OCI-LY7 (cell line): ENCODE data around the gene RPS6KA5. TPM values are rescaled to one million over a fixed set of nuclear protein-coding genes. Genes with fewer than 3 reads are reported as not detected.
"Not testable (repeated sequence)": the region's sequence is repeated elsewhere in the genome, so short reads cannot be mapped to it uniquely, and the experiment has no call there.

Experiments
- BruUV-seq: library from RNA; stranded (reverse); fragments of 400-500 nt; replicated peaks from 2 replicates; lab custom pipeline; 2021; lab: Mats Ljungman, UMichigan
- CTCF ChIA-PET: fragments of 300-600 bp; sonication (Branson Sonifier 250); formaldehyde crosslinking; loops from one replicate; lab custom pipeline; 2022; ENCODE audit warnings: antibody characterized with exemption; ENCODE audit not compliant: unreplicated experiment; lab: Charles Lee
- POLR2A ChIA-PET: fragments of 300-600 bp; sonication (Branson Sonifier 250); formaldehyde crosslinking; loops from one replicate; lab custom pipeline; 2022; ENCODE audit warnings: antibody characterized with exemption; lab: Charles Lee
- DNase-seq: peaks from one replicate; pipeline ENCODE4 v3.0.0-alpha.2; 2015; ENCODE audit warnings: low spot score
- H2AFZ ChIP-seq: fragments of 200-600 bp; sonication (generic), shearing (Covaris generic); 2 replicates; pipeline ENCODE4 v1.6.1; 2014; ENCODE audit warnings: mild to moderate bottlenecking, antibody characterized with exemption, low read length, moderate library complexity
- H3K27ac ChIP-seq: fragments of 200-600 bp; sonication (generic); 2 replicates; pipeline ENCODE4 v1.5.1; 2014; ENCODE audit warnings: mixed run types, low read depth, mild to moderate bottlenecking, moderate library complexity, low read length, inconsistent platforms; ENCODE audit not compliant: poor library complexity, severe bottlenecking
- H3K36me3 ChIP-seq: fragments of 200-600 bp; sonication (generic); 2 replicates; pipeline ENCODE4 v1.6.1; 2014; ENCODE audit warnings: mild to moderate bottlenecking, antibody characterized with exemption, low read length, moderate library complexity, mixed read lengths; ENCODE audit not compliant: insufficient read depth
- H3K4me1 ChIP-seq: fragments of 200-600 bp; sonication (generic); 2 replicates; pipeline ENCODE4 v1.5.1; 2014; ENCODE audit warnings: mild to moderate bottlenecking, low read length; ENCODE audit not compliant: insufficient read depth, poor library complexity, severe bottlenecking
- H3K4me2 ChIP-seq: fragments of 200-600 bp; sonication (generic); 2 replicates; pipeline ENCODE4 v1.6.1; 2014; ENCODE audit warnings: mild to moderate bottlenecking, low read length
- H3K4me3 ChIP-seq: fragments of 200-600 bp; sonication (generic); 2 replicates; pipeline ENCODE4 v1.5.1; 2014; ENCODE audit warnings: mild to moderate bottlenecking, low read depth, low read length; ENCODE audit not compliant: poor library complexity, severe bottlenecking
- H3K79me2 ChIP-seq: fragments of 200-600 bp; sonication (generic); 2 replicates; pipeline ENCODE4 v1.6.1; 2016; ENCODE audit warnings: low read depth, mild to moderate bottlenecking, low read length, moderate library complexity, mixed read lengths; ENCODE audit not compliant: insufficient read depth
- H3K9me2 ChIP-seq: fragments of 200-600 bp; sonication (generic); 2 replicates; pipeline ENCODE4 v1.6.1; 2016; ENCODE audit warnings: mild to moderate bottlenecking, low read length, mixed read lengths; ENCODE audit not compliant: insufficient read depth
- H3K9me3 ChIP-seq: fragments of 200-600 bp; sonication (generic); 2 replicates; pipeline ENCODE4 v1.6.1; 2014; ENCODE audit warnings: mild to moderate bottlenecking, mixed run types, low read length, mixed read lengths
- H4K20me1 ChIP-seq: fragments of 200-600 bp; sonication (generic); 2 replicates; pipeline ENCODE4 v1.6.1; 2014; ENCODE audit warnings: mild to moderate bottlenecking, antibody characterized with exemption, low read length, moderate library complexity, mixed read lengths; ENCODE audit not compliant: insufficient read depth
- EZH2phosphoT487 ChIP-seq: fragments of 200-600 bp; sonication (generic); IDR thresholded peaks from 2 replicates; pipeline ENCODE4 v1.6.1; 2018; ENCODE audit warnings: low read depth, borderline replicate concordance, mild to moderate bottlenecking, mixed run types, antibody characterized with exemption, low read length, moderate library complexity, mixed read lengths
- intact Hi-C: fragments of 100-400 bp; cut with micrococcal nuclease; formaldehyde crosslinking; loops from one replicate; pipeline ENCODE4 v1.10.0; 2022; ENCODE audit not compliant: unreplicated experiment
- total RNA-seq, 2 experiments: library from RNA; depleted of rRNA in 1 of 2; stranded (reverse); fragments of >200 nt in 1 of 2; shearing (Covaris generic) in 1 of 2; gene quantifications; 2 replicates each; pipeline ENCODE4 v1.2.3, GENCODE V29; 2014 to 2022
- TF ChIP-seq, protein P1 (sequence below): fragments of 200-600 bp; sonication (generic); conservative IDR thresholded peaks from 2 replicates; pipeline ENCODE4 v1.5.1; 2014; ENCODE audit warnings: mild to moderate bottlenecking, antibody characterized with exemption, low read length, moderate library complexity, mixed read lengths

RPS6KA5 gene
- total RNA-seq, 2 experiments from 2014 or later, result 9.6 to 12.7 TPM

DNA sequence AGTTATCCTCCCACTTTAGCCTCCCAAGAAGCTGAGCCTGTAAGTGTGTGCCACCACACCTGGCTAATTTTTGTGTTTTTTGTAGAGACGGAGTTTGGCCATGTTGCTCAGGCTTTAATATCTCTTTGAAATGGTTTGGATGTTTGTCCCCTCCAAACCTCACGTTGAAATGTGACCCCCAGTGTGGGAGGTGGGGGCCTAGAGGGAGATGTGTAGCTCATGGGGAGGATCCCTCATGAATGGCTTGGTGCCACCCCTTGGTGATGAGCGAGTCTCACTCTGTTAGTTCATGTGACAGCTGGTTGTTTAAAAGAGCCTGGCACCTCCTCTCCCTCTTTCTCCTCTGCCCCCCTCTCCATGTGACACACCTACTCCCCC lies 220.6 kb downstream of the RPS6KA5 start:
- Histone ChIP-seq H3K9me3 (no peaks in the 10 kb centered on the region), H2AFZ (no peak overlapping the region), H3K9me2 (no peaks in the 10 kb centered on the region), H4K20me1 (no peaks in the 10 kb centered on the region), H3K79me2 (no peaks in the 10 kb centered on the region), H3K27ac (no peak overlapping the region), H3K4me1 (no peaks in the 10 kb centered on the region), H3K36me3 (no peaks in the 10 kb centered on the region), H3K4me2 (no peak overlapping the region), H3K4me3 (no peak overlapping the region)
- DNase-seq, result no peak
- intact Hi-C loops, result no loop called here
- BruUV-seq, result no TSS peak
- TF ChIP-seq, protein P1, sequence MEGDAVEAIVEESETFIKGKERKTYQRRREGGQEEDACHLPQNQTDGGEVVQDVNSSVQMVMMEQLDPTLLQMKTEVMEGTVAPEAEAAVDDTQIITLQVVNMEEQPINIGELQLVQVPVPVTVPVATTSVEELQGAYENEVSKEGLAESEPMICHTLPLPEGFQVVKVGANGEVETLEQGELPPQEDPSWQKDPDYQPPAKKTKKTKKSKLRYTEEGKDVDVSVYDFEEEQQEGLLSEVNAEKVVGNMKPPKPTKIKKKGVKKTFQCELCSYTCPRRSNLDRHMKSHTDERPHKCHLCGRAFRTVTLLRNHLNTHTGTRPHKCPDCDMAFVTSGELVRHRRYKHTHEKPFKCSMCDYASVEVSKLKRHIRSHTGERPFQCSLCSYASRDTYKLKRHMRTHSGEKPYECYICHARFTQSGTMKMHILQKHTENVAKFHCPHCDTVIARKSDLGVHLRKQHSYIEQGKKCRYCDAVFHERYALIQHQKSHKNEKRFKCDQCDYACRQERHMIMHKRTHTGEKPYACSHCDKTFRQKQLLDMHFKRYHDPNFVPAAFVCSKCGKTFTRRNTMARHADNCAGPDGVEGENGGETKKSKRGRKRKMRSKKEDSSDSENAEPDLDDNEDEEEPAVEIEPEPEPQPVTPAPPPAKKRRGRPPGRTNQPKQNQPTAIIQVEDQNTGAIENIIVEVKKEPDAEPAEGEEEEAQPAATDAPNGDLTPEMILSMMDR, result no peak
- no peak for TF ChIP-seq EZH2phosphoT487
- CTCF ChIA-PET, result no interaction called here
- POLR2A ChIA-PET, result interaction anchor here (0.6 kb wide), 1 partner anchor 14 kb away, joined by 4 read pairs; no protein-coding TSS in a partner anchor

DNA sequence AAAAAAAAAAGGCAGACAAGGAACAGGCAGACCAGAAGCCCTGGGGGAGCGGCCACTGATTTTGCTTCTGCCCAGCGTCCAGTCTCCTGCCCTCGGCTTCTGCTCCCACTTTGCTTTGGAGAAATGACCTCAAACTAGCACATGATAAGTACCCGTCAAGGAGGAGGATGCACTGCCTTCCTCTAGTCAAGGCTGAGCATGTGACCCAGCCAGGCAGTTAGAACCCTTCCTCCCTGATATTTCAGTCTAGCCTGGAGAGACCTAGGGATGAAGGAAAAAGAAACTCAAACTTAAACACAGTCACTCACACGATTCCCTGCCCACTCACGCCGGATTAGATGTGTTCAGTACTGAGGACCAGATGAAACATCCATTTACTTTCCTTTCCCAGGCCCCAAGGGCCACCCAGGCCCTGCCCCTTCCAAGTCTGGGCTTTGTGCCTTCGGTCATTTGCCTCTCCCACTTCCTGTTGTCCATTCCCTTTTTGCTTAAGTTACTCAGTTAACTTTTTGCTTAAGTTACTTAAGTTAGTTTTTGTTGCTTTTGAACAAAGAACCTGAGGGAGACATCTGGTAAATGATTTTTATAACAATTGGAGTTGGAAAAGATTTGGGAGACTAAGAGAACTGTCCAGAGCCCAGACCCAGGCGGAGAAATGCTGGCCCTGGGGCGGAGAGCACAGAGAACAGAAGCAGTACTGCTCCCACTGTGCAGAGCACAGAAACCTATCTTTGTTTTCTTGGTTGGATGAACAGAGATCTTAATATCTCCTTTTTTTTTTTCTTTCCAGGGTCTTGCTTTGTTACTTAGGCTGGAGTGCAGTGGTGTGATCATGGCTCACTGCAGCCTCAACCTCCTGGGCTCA lies 221.2 kb downstream of the RPS6KA5 start:
- CTCF ChIA-PET, result no interaction called here
- Histone ChIP-seq H3K4me2 (no peak overlapping the region), H3K36me3 (no peaks in the 10 kb centered on the region), H3K4me1 (no peaks in the 10 kb centered on the region), H3K9me2 (no peaks in the 10 kb centered on the region), H4K20me1 (no peaks in the 10 kb centered on the region), H2AFZ (no peak overlapping the region), H3K4me3 (no peak overlapping the region), H3K79me2 (no peaks in the 10 kb centered on the region), H3K9me3 (no peaks in the 10 kb centered on the region), H3K27ac (no peak overlapping the region)
- intact Hi-C loops, result no loop called here
- no TSS peak for BruUV-seq
- TF ChIP-seq, protein P1, result no peak
- TF ChIP-seq EZH2phosphoT487, result no peak
- POLR2A ChIA-PET, result interaction anchor here (0.6 kb wide), 1 partner anchor 14 kb away, joined by 4 read pairs; no protein-coding TSS in a partner anchor
- DNase-seq, result no peak

DNA sequence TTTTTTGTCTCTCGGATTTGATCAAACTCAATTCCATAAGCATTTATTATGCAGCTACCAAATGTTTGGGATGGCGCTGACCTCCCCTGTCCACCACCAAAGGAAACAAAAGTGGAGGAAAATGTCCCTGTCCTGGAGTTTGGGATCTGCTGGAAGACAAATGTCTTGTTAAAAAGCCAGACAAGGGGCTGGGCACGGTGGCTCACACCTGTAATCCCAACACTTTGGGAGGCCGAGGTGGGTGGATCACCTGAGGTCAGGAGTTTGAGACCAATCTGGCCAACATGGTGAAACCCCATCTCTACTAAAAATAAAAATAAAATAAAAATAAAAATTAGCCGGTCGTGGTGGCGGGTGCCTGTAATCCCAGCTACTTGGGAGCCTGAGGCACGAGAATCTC lies 221.9 kb downstream of the RPS6KA5 start:
- H3K4me1 ChIP-seq, H2AFZ ChIP-seq, H3K4me3 ChIP-seq, H3K79me2 ChIP-seq, CTCF ChIA-PET, BruUV-seq, H3K9me3 ChIP-seq, H4K20me1 ChIP-seq, DNase-seq, H3K27ac ChIP-seq, POLR2A ChIA-PET, H3K36me3 ChIP-seq, H3K4me2 ChIP-seq, H3K9me2 ChIP-seq, intact Hi-C loops: not testable (repeated sequence)
